SHP77 (cell line): ENCODE measurements around the gene SIRT4.

Experiments used
- DNase-seq, 2 experiments: peaks; one replicate each; lab custom pipeline; 2025; lab: John Stamatoyannopoulos, UW

SIRT4 gene

DNA sequence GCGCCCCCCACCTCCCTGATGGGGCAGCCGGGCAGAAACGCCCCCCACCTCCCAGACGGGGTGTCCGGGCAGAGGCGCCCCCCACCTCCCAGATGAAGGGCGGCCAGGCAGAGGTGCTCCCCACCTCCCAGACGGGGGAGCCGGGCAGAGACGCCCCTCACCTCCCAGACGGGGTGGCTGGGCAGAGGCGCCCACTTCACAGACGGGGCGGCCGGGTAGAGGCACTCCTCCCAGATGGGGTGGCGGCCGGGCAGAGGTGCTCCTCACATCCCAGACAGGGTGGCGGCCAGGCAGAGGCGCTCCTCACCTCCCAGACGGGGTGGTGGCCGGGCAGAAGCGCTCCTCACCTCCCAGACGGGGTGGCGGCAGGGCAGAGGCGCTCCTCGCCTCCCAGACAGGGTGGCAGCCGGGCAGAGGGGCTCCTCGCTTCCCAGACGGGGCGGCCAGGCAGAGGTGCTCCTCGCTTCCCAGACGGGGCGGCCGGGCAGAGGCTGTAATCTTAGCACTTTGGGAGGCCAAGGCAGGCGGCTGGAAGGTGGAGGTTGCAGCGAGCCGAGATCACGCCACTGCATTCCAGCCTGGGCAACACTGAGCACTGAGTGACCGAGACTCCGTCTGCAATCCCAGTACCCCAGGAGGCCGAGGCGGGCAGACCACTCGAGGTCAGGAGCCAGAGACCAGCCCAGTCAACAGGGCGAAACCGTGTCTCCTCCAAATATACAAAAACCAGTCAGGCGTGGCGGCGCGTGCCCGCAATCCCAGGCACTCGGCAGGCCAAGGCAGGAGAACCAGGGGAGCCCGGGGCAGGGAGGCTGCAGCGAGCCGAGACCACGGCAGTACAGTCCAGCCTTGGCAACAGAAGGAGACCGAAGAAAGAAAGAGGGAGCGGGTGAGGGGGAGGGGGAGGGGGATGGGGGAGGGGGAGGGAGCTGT is 23.7 kb upstream of the SIRT4 start:
- DNase-seq: no peak

DNA sequence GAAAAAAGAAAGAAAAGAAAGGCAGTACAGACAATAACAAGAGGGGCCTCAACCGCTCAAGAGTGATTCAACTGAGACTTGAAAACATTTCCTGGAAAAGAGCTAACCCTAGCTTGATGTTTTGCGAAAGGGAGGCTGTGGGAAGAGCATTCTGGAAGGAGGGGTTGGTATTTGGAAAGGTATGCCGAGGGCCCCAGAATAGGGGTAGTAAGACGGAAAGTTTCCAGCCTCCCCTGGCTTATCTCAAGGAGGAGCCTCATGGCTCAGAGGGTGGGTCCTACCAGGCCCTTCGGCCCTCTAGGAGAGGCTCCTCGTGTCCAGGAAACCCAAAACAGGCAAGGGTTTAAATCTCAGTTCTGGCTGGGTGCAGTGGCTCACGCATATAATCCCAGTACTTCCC is 18.8 kb upstream of the SIRT4 start:
- DNase-seq: no peak

DNA sequence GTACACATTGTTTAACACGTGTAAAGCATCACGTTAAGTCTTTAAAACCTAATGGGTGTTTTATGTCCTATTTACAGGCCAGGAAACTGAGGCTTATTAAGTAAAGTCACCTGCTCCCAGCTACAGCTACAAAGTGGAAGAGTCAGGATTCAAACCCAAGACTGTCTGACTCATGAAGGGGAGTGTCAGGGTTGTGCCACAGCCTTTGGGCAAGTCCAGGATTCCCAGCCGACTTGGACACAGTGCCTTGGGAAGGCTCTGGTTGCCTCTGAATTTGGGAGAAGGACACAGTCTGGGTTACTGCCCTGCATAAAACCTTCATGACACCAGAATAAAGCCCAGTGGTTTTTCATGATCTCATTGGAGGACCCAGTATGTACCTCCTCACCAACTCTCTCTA is 17.7 kb upstream of the SIRT4 start:
- no peak for DNase-seq

DNA sequence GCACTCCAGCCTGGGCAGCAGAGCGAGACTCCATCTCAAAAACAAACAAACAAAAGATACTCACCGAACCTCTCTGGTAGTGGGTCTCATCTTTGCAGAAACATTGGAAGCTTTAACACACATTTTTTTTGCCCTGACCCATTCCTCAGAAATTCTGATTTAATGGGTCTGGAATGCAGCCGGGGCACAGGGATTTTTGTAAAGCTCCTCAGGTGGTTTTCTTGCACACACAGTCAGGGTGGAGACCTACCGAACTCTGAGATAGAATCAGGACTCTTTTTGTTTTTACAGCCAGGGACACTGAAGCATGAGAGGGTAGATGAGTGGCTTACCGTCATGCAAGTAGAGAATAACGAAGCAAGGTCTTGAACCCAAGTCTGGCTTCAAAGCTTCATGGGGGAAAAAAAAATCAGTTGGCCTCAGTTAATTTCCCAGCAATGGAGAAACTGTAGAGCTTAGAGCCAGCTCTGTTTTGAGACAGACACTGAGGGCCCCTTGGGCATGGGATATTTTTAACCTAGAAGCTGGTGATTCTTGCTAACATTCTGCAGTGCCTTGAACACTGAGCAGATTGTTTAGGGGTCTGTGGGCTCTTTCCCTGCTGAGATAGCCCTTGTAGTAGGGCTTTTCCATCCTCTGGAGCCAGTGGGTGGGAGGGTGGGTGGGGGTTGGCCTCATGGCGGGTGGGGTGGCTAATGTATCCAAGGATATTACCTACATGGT is 15.2 kb upstream of the SIRT4 start:
- DNase-seq: no peak

DNA sequence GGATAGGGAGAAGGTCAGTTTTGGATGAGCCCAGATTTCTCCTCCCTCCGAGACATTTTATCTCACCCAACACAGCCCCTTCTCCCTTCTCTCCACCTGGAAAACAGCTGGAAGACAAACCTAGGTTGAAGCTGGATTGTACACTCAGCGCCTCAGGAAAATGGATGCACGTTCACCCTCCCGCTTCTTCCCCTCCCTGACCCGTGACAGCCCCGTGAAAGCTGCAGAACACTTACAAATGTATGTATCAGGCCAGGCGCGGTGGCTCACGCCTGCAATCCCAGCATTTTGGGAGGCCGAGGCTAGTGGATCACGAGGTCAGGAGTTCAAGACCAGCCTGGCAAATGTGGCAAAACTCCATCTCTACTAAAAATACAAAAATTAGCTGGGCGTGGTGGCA is 14.6 kb upstream of the SIRT4 start:
- no peak for DNase-seq

DNA sequence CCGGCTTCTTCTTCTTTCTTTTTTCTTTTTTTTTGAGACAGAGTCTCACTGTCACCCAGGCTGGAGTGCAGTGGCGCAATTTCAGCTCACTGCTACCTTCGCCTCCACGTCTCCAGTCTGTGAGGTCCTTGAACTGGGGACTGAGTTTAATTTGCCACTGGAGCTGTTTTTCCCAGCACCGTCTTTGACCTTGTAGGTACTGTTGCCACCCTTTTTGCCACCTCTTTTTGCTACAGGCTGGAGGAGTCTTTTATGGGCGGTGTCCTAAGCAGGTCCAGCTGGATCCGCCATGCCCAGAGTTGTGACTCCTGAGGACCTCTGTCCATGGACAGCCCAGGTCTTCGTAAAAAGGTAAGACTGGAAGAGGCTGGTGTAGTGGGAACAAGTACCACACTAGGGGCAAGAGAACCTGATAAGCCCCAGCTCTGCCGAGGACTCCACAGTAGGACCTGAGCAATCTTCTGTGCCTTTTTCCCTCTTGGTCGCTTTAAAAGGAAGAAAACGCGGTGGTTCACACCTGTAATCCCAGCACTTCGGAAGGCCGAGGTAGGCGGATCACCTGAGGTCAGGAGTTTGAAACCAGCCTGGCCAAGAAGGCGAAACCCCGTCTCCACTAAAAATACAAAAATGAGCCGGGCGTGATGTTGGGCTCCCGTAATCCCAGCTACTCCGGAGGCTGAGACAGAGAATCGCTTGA is 11.4 kb upstream of the SIRT4 start:
- DNase-seq: peak; percentile 57 to 65

DNA sequence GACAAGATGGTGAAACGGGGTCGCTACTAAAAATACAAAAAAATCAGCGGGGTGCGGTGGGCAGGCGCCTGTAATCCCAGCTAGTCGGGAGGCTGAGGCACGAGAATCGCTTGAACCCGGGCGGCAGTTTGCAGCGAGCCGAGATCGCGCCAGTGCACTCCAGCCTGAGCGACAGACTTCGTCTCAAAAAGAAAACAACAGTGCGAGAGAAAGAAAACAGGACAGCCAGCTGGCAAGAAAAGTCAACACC is 9.8 kb upstream of the SIRT4 start:
- DNase-seq: no peak

DNA sequence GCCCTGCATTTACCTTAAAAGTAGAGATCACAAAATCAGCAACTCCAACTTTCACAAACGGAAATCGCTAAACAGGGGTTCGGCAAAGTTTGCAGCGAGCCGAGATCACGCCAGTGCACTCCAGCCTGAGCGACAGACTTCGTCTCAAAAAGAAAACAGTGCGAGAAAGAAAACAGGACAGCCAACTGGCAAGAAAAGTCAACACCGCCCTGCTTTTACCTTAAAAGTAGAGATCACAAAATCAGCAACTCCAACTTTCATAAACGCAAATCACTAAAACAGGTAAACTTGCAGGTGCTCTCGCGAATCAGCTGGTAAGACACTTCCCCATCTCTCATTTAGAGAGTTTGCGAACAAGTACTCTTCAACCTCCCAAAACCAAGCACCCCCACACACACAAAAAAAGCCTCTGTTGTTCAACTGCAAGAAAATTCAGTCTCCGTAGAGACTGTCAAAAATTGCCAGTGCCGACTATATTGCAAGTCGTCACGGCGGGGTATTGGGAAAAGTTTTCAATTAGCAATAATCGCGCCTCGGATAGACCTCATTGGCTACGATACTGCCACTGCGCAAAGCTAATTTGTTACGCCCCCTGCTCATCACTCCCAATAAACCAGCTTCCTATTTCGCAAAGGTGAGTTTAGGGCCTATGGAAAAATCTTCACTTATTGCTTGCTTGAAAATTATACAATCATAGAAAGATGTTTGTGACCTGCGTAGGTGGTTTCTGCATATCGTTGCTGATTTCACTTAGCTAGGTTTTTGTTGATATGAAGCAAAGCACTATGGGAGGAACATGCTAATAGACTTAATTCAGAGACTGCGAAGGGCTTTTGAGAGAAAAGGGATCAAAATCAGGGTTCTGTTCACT is 9.2 kb upstream of the SIRT4 start, which contains the start of gene RNU4-1:
RNU4-1 (minus strand) TSS at position 577 of the 871 bp plus-strand sequence.
- peak; percentile 97 for DNase-seq

DNA sequence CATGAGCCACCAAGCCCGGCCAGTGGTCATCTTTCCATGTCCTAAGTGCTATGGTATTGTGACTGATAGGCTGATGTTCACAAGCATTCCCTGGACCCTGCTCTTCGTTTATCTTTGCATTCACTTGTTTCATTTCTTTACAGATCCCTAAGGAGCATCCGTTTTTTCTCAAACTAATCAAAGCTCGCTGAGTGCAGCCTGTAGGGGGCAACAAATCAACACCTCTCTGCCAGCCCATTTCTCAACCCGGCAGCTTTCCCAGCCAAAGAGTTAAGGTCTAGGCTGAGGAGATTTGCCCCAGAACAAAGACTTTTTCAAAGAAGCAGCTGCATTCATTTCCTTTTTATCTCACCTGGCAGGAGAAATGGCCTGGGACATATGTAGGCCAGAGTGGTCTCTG is 12.1 kb downstream of the SIRT4 start:
- DNase-seq: peak in 1 of 2 experiments; percentile 19

DNA sequence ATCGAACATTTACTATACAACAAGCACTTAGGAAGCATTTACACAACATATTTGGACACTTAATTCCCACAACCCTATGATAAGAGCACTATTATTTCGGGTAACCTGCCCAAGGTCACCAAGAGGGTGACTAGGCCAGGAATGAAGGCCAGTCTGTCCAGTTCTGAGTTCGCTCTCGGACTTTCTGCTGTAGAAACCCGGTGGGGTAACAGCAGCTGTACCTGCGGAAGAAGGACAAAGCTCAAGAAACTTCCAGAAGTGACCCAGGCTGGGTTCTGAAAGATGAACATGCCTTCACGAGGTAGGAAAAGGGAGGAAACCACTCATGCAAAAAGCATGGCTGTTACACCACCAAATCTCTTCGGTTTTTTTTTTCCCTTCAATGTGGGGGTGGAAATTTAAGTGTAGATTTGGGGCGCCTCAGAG is 14.7 kb downstream of the SIRT4 start:
- DNase-seq: no peak

DNA sequence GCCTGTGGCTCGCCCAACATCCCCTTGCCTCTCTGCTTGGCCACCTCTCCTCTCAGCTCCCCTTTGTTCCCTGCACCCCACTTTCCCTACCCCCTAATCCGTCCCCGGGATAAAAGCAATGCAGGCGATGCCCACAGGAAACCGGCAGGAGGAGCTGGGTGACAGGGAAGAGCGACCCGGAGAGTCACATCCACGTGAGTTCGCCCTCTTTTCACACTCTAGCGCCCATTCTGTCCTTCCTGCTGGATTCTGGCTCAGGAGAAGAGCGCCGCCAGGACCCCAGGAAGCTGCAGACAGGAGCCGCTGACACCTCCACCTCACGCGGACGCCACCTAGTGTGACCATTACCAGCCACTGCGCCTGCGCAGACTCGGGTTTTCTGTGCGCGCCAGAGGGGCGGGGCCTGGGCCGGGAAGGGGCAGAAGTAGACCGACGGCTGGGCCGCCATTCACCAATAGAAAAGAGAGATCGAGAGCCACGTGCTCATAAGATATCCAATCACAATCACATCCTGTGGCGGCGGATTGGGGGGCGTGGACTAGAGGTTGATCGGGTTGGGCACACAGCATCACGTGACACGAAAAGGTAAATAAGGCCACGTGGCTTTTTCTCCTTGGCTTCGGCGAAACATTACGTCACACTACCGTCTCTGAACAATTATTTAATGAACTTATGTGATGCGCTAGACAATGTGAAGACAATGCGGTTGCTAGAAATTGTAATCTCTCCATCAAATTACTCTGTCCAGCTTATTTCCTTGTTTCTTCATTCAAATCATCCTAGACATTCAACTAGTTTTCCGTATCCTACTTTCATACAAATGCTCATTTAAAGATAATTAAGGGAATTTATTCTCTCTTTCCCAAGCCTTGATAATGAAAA is 15.3 kb downstream of the SIRT4 start:
- DNase-seq: peak; percentile 100

DNA sequence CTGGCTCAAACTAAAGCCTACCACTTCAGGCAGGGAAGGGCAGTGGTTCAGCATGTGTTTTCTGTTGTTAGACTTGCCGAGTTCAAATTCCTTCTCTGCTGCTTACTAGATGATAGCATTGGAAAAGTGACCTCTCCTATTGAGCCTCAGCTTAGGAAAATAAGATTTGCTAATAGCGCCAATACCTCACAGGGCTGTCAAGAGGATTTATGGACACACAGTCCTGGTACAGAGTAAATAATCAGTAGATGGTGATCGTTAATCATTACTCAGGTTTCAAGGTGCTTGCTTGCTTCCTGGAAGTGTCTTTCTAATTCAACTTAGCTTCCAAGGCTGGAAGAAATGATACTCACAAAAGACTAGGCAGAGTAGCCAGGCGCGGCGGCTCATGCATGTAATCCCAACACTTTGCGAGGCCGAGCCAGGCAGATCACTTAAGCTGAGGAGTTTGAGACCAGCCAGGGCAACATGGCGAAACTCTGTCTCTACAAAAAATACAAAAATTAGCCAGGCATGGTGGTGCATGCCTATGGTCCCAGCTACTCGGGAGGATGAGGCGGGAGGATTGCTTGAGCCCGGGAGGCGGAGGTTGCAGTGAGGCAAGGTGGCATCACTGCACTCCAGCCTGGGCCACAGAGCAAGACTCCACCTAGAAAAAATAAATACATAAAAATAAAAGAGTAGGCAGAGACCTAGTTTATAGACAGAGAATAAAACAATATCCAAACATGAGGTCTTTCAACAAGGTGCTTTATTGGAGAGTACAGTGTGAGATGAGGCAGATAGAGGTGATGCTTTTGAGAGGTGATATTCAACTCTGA is 19.5 kb downstream of the SIRT4 start:
- DNase-seq: no peak

DNA sequence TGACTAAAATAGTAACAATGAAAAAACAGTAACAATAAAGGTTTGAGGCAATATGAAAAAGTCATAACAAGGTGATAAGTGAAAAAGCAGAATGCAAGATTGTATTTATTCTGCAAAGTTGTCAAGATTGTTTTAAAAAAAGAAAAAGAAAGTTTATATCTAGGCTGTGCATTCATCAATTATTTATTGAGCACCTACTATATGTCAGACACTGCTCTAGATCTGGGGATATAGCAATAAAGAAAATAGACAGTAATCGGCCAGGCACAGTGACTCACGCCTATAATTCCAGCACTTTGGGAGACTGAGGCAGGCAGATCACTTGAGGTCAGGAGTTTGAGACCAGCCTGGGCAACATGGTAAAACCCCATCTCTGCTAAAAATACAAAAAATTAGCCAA is 21.7 kb downstream of the SIRT4 start:
- no peak for DNase-seq

DNA sequence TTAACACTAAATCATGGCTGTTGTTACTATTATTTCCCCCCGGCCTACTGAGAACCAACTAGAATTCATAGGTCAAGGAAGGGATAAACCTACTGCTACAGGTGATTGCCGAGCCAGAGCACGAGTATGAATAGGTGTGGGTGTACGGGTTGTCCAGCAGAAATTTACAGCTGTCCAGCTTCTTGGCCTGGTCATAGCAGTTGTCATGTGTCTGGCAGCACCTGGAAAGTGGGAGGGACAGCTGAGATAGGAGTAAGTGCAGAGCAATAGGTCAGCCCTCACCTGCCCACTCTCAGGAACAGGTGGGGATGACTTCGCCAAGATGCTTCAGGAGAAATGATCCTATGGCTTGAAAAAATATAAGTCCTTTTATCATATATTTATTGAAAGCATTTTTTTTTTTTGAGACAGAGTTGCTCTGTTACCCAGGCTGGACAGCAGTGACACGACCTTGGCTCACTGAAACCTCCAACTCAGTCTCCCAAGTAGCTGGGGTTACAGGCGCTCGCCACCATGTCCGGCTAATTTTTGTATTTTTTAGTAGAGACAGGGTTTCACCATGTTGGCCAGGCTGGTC is 22.8 kb downstream of the SIRT4 start:
- no peak for DNase-seq

DNA sequence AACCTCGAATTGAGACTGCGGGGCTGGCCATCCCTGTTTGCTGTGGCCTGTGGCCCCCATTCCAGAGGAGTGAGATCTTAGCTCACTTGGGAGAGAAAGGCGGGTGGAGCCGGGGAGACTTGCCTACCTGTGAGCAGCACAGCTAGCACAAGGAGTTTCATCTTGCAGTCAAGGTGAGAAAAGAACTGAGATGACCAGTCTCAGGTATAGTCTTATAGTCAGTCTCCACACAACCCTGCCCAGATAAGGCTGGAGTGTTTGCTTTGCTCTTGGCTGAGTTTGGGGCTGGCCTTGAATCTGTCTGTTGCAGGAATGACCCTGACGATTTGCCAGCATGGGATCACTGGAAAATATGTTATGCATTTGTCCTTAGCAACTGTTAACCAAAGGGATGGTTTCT is 25.5 kb downstream of the SIRT4 start, which contains the start of gene PLA2G1B:
PLA2G1B (minus strand) TSS at position 187 of the 400 bp plus-strand sequence; CDS start at position 161, 26 bp downstream.
- no peak for DNase-seq

DNA sequence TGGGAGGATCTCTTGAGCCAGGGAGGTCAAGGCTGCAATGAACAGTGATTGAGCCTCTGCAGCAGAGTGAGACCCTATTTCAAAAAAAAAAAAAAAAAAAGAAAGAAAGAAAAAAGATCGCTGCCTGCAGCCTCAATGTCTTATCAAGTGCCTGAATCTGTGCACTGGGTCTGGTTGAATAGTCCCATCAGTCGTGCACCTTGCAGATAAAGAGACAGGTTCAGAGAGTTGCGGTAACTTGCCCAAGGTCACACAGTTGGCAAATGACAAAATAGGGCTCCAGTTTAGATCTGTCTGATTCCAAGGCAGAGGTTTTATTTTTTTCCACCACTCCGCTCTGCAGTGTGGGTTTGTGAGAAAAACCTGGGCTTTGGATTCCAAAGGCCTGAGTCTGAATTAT is 26.1 kb downstream of the SIRT4 start:
- DNase-seq: no peak

DNA sequence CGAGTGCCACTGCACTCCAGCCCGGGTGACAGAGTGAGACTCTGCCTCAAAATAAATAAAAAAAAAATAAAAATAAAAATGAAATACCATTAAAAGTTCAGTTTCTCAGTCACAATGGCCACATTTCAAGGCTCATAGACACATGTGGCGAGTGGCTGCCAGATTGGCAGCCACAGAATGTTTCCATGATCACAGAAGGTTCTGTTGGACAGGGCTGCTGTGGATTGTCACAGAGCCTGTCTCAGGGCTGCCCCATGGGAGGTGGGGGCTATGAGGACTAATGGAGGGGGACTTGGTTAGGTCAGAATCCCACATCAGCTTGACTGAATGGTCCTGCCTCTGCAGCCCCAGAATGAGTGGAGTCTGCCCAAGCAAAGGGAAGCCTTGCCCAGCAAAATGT is 29.3 kb downstream of the SIRT4 start:
- no peak for DNase-seq

DNA sequence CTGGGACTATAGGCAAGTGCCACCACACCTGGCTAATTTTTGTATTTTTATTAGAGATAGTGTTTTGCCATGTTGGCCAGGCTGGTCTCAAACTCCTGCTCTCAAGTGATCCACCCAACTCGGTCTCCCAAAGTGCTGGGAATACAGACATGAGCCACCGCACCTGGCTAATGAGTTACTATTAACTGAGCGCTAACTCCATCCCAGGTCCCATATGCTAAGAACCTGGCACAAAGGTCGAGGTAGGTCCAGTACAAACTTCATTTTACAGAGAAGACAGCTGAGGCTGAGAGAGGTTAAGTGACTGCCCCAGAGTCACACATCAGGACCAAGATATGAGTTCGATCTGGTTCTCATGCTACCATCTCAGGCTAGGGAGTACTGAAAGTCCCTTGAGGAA is 29.9 kb downstream of the SIRT4 start:
- no peak for DNase-seq

DNA sequence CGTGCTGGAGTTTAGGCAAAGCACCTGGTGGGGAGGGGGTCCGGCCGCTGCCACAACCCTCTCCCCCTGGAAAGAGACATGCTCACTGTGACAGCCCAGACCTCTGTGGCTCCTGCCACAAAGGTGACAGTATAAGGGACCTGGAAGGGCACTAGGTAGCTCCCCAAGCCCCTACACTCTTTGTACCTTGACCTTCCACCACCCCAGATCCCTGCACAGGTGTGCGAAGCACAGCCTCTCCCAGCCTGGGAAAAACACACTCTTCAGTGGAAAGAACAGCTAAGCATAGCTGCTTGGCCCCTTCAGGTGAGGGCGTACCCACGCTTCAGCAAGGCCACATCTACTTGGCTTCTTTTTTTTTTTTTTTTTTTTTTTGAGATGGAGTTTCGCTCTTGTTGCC is 30.4 kb downstream of the SIRT4 start:
- no peak for DNase-seq
